Upper lobe of left lung (tissue), 4 donors: ENCODE results near the gene PCDHGA7.

Source experiments
- CTCF ChIP-seq, 6 experiments: fragments of 450-650 bp in 4 of 6; fragments of 200-600 bp in 2 of 6; sonication (generic) in 2 of 6; IDR thresholded peaks; one replicate each; pipeline ENCODE4 v1.5.1; 2016 to 2019; ENCODE audit warnings: antibody characterized with exemption in 6 of 6
- EP300 ChIP-seq, 4 donors: sonication (generic); formaldehyde crosslinking; IDR thresholded peaks; one replicate each; pipeline ENCODE4 v1.5.1; 2017; ENCODE audit warnings: antibody characterized with exemption in 4 of 4, control low read depth in 2 of 4
- POLR2A ChIP-seq, 4 donors: fragments of 450-650 bp; IDR thresholded peaks; one replicate each; pipeline ENCODE4 v1.5.1; 2016 to 2017; ENCODE audit warnings: antibody characterized with exemption in 4 of 4, mild to moderate bottlenecking in 2 of 4

- no peak for TF ChIP-seq CTCF (IDR thresholded peaks at IDR 0.05)
- TF ChIP-seq POLR2A (IDR thresholded peaks at IDR 0.05) = no peak
- no peak for TF ChIP-seq EP300 (IDR thresholded peaks at IDR 0.05)
Measured at GRCh38 chr5:141422742-141423291, 40.3 kb downstream of the PCDHGA7 start.
